H9 (cell line): ENCODE measurements around the gene ACVR1B. TPM values are rescaled to one million over a fixed set of nuclear protein-coding genes. Genes with fewer than 3 reads are reported as not detected.

ENCODE experiments used
- DNase-seq: peaks from one replicate; pipeline ENCODE4 v3.0.0-alpha.2; 2017
- H2AFZ ChIP-seq: one replicate; pipeline ENCODE4 v1.6.1; 2013; ENCODE audit warnings: mild to moderate bottlenecking, low read length, control low read depth, moderate library complexity
- H2AK5ac ChIP-seq: 2 replicates; pipeline ENCODE4 v1.6.1; 2013; ENCODE audit warnings: low read length, control low read depth, mixed read lengths; ENCODE audit not compliant: insufficient read length
- H2BK120ac ChIP-seq: one replicate; pipeline ENCODE4 v1.6.1; 2013; ENCODE audit warnings: low read depth, mild to moderate bottlenecking, low read length, control low read depth, inconsistent platforms; ENCODE audit not compliant: poor library complexity, severe bottlenecking
- H2BK12ac ChIP-seq: 2 replicates; pipeline ENCODE4 v1.6.1; 2013; ENCODE audit warnings: low read length, control low read depth, mixed read lengths, low read depth; ENCODE audit not compliant: insufficient read length
- H2BK15ac ChIP-seq: 2 replicates; pipeline ENCODE4 v1.6.1; 2013; ENCODE audit warnings: low read depth, low read length, control low read depth
- H2BK20ac ChIP-seq: one replicate; pipeline ENCODE4 v1.6.1; 2013; ENCODE audit warnings: low read depth, mild to moderate bottlenecking, low read length, control low read depth, inconsistent platforms; ENCODE audit not compliant: poor library complexity, severe bottlenecking
- H2BK5ac ChIP-seq: 2 replicates; pipeline ENCODE4 v1.6.1; 2013; ENCODE audit warnings: low read length, control low read depth, mixed read lengths; ENCODE audit not compliant: insufficient read length
- H3K14ac ChIP-seq: 2 replicates; pipeline ENCODE4 v1.6.1; 2013; ENCODE audit warnings: low read length, control low read depth; ENCODE audit not compliant: insufficient read depth
- H3K18ac ChIP-seq: 2 replicates; pipeline ENCODE4 v1.6.1; 2013; ENCODE audit warnings: low read depth, mild to moderate bottlenecking, mixed read lengths, low read length, control low read depth; ENCODE audit not compliant: insufficient read length
- H3K23ac ChIP-seq: 2 replicates; pipeline ENCODE4 v1.6.1; 2013; ENCODE audit warnings: low read length, control low read depth, mixed read lengths, low read depth; ENCODE audit not compliant: insufficient read length
- H3K23me2 ChIP-seq: 2 replicates; pipeline ENCODE4 v1.6.1; 2013; ENCODE audit warnings: low read depth, mild to moderate bottlenecking, mixed read lengths, low read length, control low read depth; ENCODE audit not compliant: insufficient read length, poor library complexity, severe bottlenecking
- H3K27ac ChIP-seq: 2 replicates; pipeline ENCODE4 v1.5.1; 2013; ENCODE audit warnings: low read length, control low read depth, mixed read lengths, low read depth; ENCODE audit not compliant: insufficient read length
- H3K27me3 ChIP-seq: 2 replicates; pipeline ENCODE4 v1.6.1; 2013; ENCODE audit warnings: low read length, control low read depth, inconsistent platforms; ENCODE audit not compliant: insufficient read depth
- H3K4ac ChIP-seq: 2 replicates; pipeline ENCODE4 v1.6.1; 2013; ENCODE audit warnings: low read depth, mild to moderate bottlenecking, control low read depth, inconsistent platforms, low read length, moderate library complexity
- H3K4me1 ChIP-seq: 2 replicates; pipeline ENCODE4 v1.6.1; 2013; ENCODE audit warnings: low read length, control low read depth, inconsistent platforms; ENCODE audit not compliant: insufficient read depth
- H3K4me2 ChIP-seq: 2 replicates; pipeline ENCODE4 v1.6.1; 2013; ENCODE audit warnings: low read length, control low read depth, mixed read lengths; ENCODE audit not compliant: insufficient read length, insufficient read depth
- H3K56ac ChIP-seq: 2 replicates; pipeline ENCODE4 v1.6.1; 2013; ENCODE audit warnings: low read depth, mild to moderate bottlenecking, mixed read lengths, low read length, control low read depth; ENCODE audit not compliant: insufficient read length
- H3K79me1 ChIP-seq: 2 replicates; pipeline ENCODE4 v1.6.1; 2013; ENCODE audit warnings: low read depth, mild to moderate bottlenecking, moderate library complexity, low read length, control low read depth, inconsistent platforms; ENCODE audit not compliant: insufficient read depth, poor library complexity, severe bottlenecking
- H3K79me2 ChIP-seq: 2 replicates; pipeline ENCODE4 v1.6.1; 2013; ENCODE audit warnings: low read length, control low read depth, inconsistent platforms; ENCODE audit not compliant: insufficient read depth
- H3K9ac ChIP-seq: 2 replicates; pipeline ENCODE4 v1.6.1; 2013; ENCODE audit warnings: low read length, control low read depth, mixed read lengths; ENCODE audit not compliant: insufficient read length; ENCODE audit errors: extremely low read depth
- H3K9me3 ChIP-seq: one replicate; pipeline ENCODE4 v1.6.1; 2013; ENCODE audit warnings: low read depth, low read length, inconsistent platforms; ENCODE audit not compliant: control insufficient read depth
- H3T11ph ChIP-seq: one replicate; pipeline ENCODE4 v1.6.1; 2013; ENCODE audit warnings: mild to moderate bottlenecking, low read length, control low read depth, inconsistent platforms
- H4K20me1 ChIP-seq: one replicate; pipeline ENCODE4 v1.6.1; 2013; ENCODE audit not compliant: control insufficient read depth, insufficient read length, insufficient read depth
- H4K5ac ChIP-seq: 2 replicates; pipeline ENCODE4 v1.6.1; 2013; ENCODE audit warnings: low read depth, mild to moderate bottlenecking, mixed read lengths, low read length, control low read depth; ENCODE audit not compliant: insufficient read length
- H4K8ac ChIP-seq: replicated peaks from 2 replicates; pipeline ENCODE4 v1.6.1; 2013; ENCODE audit warnings: low read length, control low read depth, mixed read lengths, low read depth; ENCODE audit not compliant: insufficient read length
- H4K91ac ChIP-seq: 2 replicates; pipeline ENCODE4 v1.6.1; 2013; ENCODE audit warnings: low read depth, mild to moderate bottlenecking, moderate library complexity, mixed read lengths, low read length, control low read depth; ENCODE audit not compliant: insufficient read length
- H3K27ac Mint-ChIP-seq, 3 experiments: 2 replicates in 2 of 3; 3 replicates in 1 of 3; pipeline ENCODE4 v1.8.0; 2020 to 2021; ENCODE audit warnings: mixed read lengths in 3 of 3, mild to moderate bottlenecking in 1 of 3, moderate library complexity in 1 of 3
- H3K27me3 Mint-ChIP-seq: 2 replicates; pipeline ENCODE4 v1.8.0; 2021; ENCODE audit warnings: low read depth, mild to moderate bottlenecking, moderate library complexity, mixed read lengths
- H3K36me3 Mint-ChIP-seq, 3 experiments: 2 replicates in 2 of 3; 3 replicates in 1 of 3; pipeline ENCODE4 v1.8.0; 2020 to 2021; ENCODE audit warnings: low read depth in 3 of 3, mixed read lengths in 3 of 3; ENCODE audit not compliant: insufficient read depth in 1 of 3
- H3K4me1 Mint-ChIP-seq, 2 experiments: 2 replicates each; pipeline ENCODE4 v1.8.0; 2020; ENCODE audit warnings: mixed read lengths in 2 of 2
- H3K4me3 Mint-ChIP-seq, 2 experiments: 2 replicates in 1 of 2; 3 replicates in 1 of 2; pipeline ENCODE4 v1.8.0; 2020 to 2021; ENCODE audit warnings: mild to moderate bottlenecking in 2 of 2, mixed read lengths in 2 of 2, moderate library complexity in 1 of 2
- H3K9me3 Mint-ChIP-seq, 2 experiments: 2 replicates in 1 of 2; 3 replicates in 1 of 2; pipeline ENCODE4 v1.8.0; 2020; ENCODE audit warnings: mild to moderate bottlenecking in 2 of 2, mixed read lengths in 2 of 2, moderate library complexity in 1 of 2
- whole genome bisulfite sequencing: extraction: QIAGEN DNeasy Blood & Tissue Kit; methylation state at CpG from one replicate; pipeline ENCODE4 v1.1.7; 2013; ENCODE audit warnings: missing lambda C conversion rate, low lambda C conversion rate, mixed read lengths; ENCODE audit not compliant: insufficient read length; ENCODE audit errors: extremely low coverage; 5-methylcytosine and 5-hydroxymethylcytosine counted together
- total RNA-seq: library from RNA; stranded (reverse); gene quantifications from 2 replicates; pipeline ENCODE4 v1.2.1, GENCODE V29; 2021
- TF ChIP-seq, protein P1 (sequence below): fragments of 200-600 bp; sonication (generic); conservative IDR thresholded peaks from 3 replicates; pipeline ENCODE4 v1.8.0; 2021; ENCODE audit warnings: antibody characterized with exemption, mild to moderate bottlenecking

Gene ACVR1B
- total RNA-seq, 1 experiment from 2014 or later, result 16.3 TPM

- Histone ChIP-seq H3K27ac (no peak overlapping the region), H2BK120ac (no peak overlapping the region), H3K4me2 (no peak overlapping the region), H3K18ac (no peak overlapping the region), H3K79me1 (no peaks in the 10 kb centered on the region), H3K4ac (no peak overlapping the region), H3K9ac (no peak overlapping the region), H3K23ac (no peak overlapping the region), H2AFZ (no peak overlapping the region), H3K23me2 (no peaks in the 10 kb centered on the region), H3K14ac (no peak overlapping the region), H3K79me2 (no peaks in the 10 kb centered on the region), H2BK12ac (no peak overlapping the region), H2AK5ac (no peak overlapping the region), H4K20me1 (no peaks in the 10 kb centered on the region), H3K4me1 (no peaks in the 10 kb centered on the region), H2BK20ac (no peak overlapping the region), H4K8ac (no peak overlapping the region), H4K5ac (no peak overlapping the region), H3T11ph (no peak overlapping the region), H3K27me3 (peaks cover 5% of the 10 kb centered on the region; the same call in 1 of the 2 replicates), H2BK15ac (no peak overlapping the region), H3K56ac (no peak overlapping the region), H4K91ac (no peak overlapping the region), H2BK5ac (no peak overlapping the region), H3K9me3 (no peaks in the 10 kb centered on the region)
- Mint-ChIP-seq H3K36me3 (no peaks in the 10 kb centered on the region), H3K27ac (no peak overlapping the region), H3K4me1 (peaks cover 13 to 25% of the 10 kb centered on the region in 2 experiments), H3K9me3 (no peaks in the 10 kb centered on the region), H3K27me3 (peaks cover 18% of the 10 kb centered on the region), H3K4me3 (no peak overlapping the region)
- TF ChIP-seq, protein P1, sequence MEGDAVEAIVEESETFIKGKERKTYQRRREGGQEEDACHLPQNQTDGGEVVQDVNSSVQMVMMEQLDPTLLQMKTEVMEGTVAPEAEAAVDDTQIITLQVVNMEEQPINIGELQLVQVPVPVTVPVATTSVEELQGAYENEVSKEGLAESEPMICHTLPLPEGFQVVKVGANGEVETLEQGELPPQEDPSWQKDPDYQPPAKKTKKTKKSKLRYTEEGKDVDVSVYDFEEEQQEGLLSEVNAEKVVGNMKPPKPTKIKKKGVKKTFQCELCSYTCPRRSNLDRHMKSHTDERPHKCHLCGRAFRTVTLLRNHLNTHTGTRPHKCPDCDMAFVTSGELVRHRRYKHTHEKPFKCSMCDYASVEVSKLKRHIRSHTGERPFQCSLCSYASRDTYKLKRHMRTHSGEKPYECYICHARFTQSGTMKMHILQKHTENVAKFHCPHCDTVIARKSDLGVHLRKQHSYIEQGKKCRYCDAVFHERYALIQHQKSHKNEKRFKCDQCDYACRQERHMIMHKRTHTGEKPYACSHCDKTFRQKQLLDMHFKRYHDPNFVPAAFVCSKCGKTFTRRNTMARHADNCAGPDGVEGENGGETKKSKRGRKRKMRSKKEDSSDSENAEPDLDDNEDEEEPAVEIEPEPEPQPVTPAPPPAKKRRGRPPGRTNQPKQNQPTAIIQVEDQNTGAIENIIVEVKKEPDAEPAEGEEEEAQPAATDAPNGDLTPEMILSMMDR, result no peak
- no CpG with 5 or more reads among the region's 8 CpGs for WGBS
- no peak for DNase-seq
Measured at GRCh38 chr12:51911788-51912711, 39.4 kb upstream of the ACVR1B start.
